Activated T-cell treated with anti-CD3 and anti-CD28 coated beads for 48 hours (primary cell): ENCODE results near the gene CFAP251.
"Not testable (repeated sequence)": the region's sequence is repeated elsewhere in the genome, so short reads cannot be mapped to it uniquely, and the experiment has no call there.

Experiments used
- DNase-seq: peaks from one replicate; pipeline ENCODE4 v3.0.0-alpha.2; 2020; ENCODE audit warnings: low read depth

CFAP251 gene

DNA sequence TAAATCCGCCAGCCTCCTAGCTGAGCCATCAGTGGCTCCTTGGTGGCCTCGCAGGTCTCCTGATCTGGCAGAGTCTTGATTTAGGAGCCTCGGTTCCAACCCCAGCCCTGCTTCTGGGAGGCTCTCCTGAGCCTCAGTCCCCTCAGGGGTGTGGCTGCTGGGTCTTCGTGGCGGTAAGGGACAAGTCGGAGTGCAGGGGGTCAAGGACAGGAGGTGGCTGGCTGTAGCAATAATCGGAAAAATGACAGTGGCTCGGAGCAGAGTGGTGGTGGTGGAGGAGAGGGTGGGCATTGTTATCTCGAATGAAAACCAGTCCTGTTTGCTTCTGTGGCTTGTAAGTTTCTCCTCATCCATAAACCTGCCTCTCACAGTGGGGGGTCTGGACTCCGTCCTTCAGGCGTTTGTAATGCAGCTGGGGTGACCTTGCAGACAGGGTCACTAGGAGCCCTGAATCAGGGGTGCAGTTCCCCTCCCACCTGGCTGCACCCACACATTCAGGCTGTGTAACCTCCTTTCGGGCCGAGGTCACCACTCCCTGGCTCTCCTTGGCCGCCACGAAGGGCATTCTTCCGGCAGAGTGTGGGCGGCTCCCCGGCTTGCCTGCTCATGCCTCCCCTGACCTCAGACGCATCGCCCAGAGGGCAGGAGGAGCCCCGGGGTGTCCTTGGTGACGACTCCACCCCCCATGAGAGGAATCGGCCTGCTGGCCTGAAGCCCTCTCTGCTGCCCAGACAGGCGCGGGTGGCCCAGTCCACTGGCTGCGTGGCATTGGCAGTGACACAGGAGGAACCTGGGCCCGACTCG is 111.4 kb downstream of the CFAP251 start:
- DNase-seq = no peak

DNA sequence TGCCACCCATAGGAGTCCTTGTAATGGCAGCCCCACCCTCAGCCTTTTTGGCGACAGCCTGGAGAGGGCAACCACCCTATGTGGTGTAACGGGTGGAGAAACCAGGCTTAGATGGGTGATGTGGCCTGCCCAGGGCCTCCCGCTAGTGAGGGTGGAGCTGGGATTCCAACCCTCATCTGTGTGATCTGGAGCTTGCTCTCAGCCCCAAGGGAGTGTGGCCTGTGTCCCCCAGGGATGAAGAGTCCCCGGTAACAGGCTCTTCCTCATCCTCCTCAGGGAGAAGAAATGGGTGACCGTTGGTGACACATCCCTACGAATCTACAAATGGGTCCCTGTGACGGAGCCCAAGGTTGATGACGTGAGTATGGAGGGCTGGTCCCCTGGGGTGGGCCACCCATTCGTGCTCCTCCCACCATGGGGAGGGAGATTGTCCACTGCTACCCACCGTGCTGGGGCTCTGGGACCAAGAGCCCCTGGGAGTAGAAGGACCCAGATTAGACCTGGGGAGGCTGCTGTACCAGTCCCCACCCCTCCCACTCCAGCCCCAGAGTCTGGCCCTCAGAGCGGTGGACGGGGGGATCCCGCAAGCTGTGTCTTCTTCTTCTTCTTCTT is 112.1 kb downstream of the CFAP251 start:
- no peak for DNase-seq

GRCh38 chr12:122031342-122032216 is 113.2 kb downstream of the CFAP251 start:
- DNase-seq = peak; percentile 60

- no peak for DNase-seq
Observed at GRCh38 chr12:122032580-122032979, 114.2 kb downstream of the CFAP251 start.

DNA sequence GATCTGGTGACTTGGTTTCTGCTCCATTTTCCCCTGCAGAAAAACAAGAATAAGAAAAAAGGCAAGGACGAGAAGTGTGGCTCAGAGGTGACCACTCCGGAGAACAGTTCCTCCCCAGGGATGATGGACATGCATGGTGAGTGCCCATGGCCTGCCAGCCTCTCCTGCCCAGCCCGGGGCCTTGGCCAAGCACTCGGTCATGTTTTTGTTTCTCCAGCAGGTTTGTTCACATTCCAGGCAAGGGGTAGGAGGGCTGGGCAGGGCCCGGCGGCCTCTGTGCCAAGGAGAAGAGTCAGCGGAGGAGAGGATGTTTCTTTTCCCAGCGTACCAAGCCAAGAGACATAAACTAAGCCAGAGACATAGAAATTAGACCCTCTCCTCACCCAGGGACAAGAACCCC is 116.9 kb downstream of the CFAP251 start:
- no peak for DNase-seq

GRCh38 chr12:122036153-122036552 is 117.8 kb downstream of the CFAP251 start:
- DNase-seq = no peak

- DNase-seq = no peak
Observed at GRCh38 chr12:122040579-122041386, 122.4 kb downstream of the CFAP251 start.

GRCh38 chr12:122041458-122041857 is 123.1 kb downstream of the CFAP251 start:
- DNase-seq = not testable (repeated sequence)

GRCh38 chr12:122042910-122043309 is 124.5 kb downstream of the CFAP251 start:
- DNase-seq = no peak

- DNase-seq = no peak
Observed at GRCh38 chr12:122043476-122043875, 125.1 kb downstream of the CFAP251 start.

GRCh38 chr12:122045262-122045661 is 126.9 kb downstream of the CFAP251 start:
- no peak for DNase-seq

- DNase-seq = no peak
Observed at GRCh38 chr12:122046145-122046544, 127.8 kb downstream of the CFAP251 start.

DNA sequence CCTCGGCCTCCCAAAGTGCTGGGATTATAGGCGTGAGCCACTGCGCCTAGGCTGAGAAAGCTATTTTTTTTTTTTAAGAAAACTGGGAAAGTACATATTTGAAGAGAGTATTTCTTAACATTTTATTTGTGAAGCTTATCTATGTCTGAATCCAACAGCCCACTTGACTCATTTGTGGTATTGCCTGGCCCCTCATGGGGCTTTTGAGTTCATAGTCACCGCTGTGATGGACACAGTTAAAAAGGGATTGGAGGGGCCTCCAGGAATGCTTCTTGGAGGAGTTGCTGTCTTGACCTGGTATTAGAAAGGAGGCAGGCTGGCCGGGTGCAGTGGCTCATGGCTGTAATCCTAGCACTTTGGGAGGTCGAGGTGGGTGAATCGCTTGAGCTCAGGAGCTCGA is 129.8 kb downstream of the CFAP251 start:
- DNase-seq = no peak

DNA sequence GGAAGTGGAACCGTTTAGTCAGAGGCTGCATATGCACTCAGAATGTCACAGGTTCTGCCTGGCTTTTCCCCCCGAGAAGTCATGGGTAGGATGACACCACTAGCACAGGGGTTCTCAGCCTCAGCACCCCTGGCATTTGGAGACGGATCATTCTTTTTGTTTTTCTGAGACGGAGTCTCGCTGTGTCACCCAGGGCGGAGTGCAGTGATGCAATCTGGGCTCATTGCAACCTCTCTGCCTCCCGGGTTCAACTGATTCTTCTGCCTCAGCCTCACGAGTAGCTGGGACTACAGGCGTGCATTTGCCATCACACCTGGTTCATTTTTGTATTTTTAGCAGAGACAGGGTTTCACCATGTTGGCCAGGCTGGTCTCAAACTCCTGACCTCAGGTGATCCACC is 131.4 kb downstream of the CFAP251 start:
- no peak for DNase-seq

DNA sequence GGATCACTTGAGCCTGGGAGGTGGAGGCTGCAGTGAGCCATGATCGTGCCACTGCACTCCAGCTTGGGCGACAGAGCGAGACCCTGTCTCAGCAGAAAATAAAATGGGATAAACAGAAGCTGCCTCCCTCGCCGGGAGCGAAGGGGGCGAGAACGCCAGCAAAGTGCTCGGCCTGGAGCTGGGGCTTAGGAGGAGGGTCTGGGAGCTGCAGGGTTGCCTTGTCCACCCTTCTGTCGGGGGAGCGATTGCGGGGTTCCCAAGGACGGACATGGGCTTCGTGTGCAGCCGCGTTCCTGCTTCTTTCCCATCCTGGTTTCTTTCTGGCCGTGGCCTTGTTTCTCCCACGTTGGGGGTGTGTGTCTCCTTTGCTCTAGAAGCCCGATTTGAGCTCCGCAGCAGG is 132.3 kb downstream of the CFAP251 start:
- no peak for DNase-seq

DNA sequence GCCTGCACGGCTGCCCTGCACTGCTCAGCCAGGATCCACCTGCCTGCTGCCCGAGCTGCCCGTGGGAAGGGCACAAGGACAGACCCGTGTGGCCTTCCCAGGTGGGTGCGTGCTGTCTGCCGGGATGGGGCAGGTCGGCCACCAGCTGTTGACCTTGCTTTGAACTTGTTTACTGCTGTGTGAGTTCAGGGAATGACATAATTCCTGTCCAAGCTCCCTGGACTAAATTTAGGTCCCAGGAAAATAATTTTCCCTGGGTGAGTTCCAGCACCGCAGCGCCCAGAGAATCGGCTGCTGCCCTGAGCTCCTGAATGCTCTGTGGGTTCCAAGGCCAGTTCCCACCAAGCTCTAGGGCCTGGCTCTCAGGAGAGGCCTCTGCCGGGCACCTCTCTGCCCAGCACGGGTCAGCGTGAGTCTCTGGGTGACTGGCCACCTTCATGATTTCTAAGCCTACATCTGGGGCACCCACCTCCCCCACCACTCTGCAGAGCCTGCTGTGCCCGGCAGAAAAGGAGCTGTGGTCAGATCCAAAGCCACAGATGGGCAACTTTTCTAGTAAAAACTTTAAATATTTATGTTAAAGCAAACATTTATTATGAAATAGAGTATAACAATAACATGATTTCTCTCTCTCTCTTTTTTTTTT is 133.0 kb downstream of the CFAP251 start:
- DNase-seq = no peak

DNA sequence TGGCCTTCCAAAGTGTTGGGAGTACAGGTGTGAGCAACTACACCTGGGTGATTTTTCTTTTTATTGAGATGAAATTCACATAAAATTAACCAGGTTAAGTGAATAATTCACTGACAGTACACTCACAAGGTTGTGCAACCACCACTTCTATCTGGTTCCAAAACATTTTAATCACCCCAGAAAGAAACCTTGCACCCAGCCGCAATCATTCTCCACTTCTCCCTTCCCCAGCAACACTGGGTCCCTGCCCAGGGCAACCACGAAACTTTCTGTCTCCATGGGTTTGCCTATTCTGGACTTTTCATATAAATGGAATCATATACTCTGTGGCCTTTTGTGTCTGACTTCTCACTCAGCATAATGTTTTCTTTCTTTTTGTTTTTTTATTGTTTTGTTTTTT is 133.9 kb downstream of the CFAP251 start:
- DNase-seq = no peak
